GM12892 (cell line): ENCODE data around the gene FBXL19.
A peak's percentile ranks its signal among the peaks of the same experiment; 100 is the strongest.

Source experiments
- DNase-seq: peaks from one replicate; pipeline ENCODE4 v3.0.0; 2011; ENCODE audit not compliant: insufficient read length
- FAIRE-seq: peaks from 2 replicates; lab custom pipeline; 2011; peaks lifted over from hg19 to GRCh38; lab: Jason Lieb, UNC
- POLR2A ChIP-seq: IDR thresholded peaks from 2 replicates; pipeline ENCODE4 v1.6.1; 2011; ENCODE audit warnings: low read depth, low read length, control low read depth
- POLR2AphosphoS5 ChIP-seq: IDR thresholded peaks from 2 replicates; pipeline ENCODE4 v1.6.1; 2011; ENCODE audit warnings: low read depth, low read length, control low read depth
- TAF1 ChIP-seq: IDR thresholded peaks from 2 replicates; pipeline ENCODE4 v1.6.1; 2011; ENCODE audit warnings: low read depth, mild to moderate bottlenecking, control low read depth, low read length, borderline replicate concordance

FBXL19 gene

DNA sequence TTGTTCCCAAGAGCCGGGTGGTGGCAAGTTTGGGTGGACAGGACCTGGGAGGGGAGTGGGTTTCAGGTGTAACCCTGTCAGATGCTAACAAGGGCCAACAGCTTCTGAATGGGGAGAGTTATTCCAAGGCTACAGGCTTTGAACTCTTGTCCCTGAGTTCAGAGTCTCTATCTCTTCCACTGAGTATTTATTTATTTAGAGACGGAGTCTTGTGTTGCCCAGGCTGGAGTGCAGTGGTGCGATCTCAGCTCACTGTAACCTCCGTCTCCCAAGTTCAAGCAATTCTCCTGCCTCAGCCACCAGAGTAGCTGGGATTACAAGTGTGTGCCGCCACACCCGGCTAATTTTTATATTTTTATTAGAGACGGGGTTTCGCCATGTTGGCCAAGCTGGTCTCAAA is 31.6 kb downstream of the FBXL19 start:
- TF ChIP-seq POLR2A (no peak), TAF1 (no peak), POLR2AphosphoS5 (no peak)
- DNase-seq (no peak), FAIRE-seq (no peak)

GRCh38 chr16:30956601-30957455 is 33.5 kb downstream of the FBXL19 start:
- TF ChIP-seq POLR2A, result no peak
- no peak for TF ChIP-seq POLR2AphosphoS5
- no peak for TF ChIP-seq TAF1
- peak; percentile 90 for FAIRE-seq
- DNase-seq, result peak; percentile 80

- TF ChIP-seq POLR2A (peak; percentile 46; the same call in 1 of the 2 replicates), POLR2AphosphoS5 (no peak), TAF1 (0 out of 2 replicates have a peak, but pooled peaks have one; percentile 27)
- DNase-seq (peak; percentile 97), FAIRE-seq (peak; percentile 97)
Measured at GRCh38 chr16:30957456-30958174, 34.2 kb downstream of the FBXL19 start, which contains the start of gene SETD1A. SETD1A (plus strand) TSS chr16:30957754; CDS start chr16:30958732, 978 bp downstream.

DNA sequence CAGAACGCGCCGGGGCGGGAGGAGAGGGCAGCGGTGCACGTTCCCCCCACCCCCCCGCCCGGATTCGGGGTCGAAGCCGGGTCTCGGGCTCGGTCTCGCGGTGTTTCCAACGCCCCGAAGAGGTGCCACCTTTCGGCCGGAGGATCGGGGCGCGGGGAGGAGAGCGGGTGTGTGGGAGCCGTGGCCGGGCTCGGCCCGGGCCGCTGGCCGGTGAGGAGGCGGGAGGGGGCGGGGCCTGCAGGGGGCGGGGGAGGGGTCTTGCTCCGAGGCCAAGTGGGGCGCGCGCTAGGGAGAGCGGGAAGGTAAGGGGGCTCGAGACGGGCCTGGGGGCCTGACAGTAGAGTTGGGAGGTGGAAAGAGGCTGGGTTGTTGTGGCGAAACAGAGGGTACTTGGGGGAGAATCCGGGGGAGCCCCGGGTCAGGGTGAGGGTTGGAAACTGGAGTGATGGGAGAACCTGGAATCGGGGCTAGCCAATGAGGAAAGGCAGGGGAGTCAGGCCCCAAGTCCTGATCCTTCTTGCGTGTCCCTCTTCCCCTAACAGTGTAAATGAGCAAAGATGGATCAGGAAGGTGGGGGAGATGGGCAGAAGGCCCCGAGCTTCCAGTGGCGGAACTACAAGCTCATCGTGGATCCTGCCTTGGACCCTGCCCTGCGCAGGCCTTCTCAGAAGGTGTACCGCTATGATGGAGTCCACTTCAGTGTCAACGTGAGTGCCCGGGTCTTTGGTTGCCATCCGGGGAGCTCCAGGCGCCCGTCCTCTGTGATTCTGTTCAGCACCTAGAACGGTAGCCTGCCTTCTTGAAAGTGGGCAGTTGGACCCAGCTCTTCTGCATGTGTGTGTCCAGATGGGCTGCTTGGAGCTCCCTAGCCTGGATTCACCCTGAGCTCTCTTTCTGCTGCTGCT is 35.1 kb downstream of the FBXL19 start:
- no peak for FAIRE-seq
- TF ChIP-seq TAF1 (no peak), POLR2AphosphoS5 (no peak), POLR2A (no peak)
- DNase-seq, result peak; percentile 82

DNA sequence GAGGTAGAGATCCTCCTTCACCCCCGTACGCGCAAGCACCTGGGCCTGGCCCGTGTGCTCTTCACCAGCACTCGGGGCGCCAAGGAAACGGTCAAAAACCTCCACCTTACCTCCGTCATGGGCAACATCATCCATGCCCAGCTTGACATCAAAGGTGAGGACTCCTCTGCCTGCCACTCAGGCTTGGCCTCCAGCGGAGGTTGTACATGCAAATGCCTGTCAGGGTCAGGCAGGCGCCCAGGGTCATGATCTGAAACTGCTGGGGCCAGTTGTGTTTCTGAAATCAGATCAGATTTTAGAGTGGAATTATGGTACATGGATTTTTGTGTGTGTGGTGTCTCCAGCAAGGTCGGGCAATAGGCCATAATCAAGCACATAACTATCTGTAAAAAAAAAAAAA is 38.0 kb downstream of the FBXL19 start:
- no peak for TF ChIP-seq POLR2A
- no peak for TF ChIP-seq TAF1
- TF ChIP-seq POLR2AphosphoS5, result no peak
- DNase-seq (no peak), FAIRE-seq (no peak)

- DNase-seq, result no peak
- no peak for FAIRE-seq
- no peak for TF ChIP-seq POLR2AphosphoS5
- no peak for TF ChIP-seq POLR2A
- TF ChIP-seq TAF1, result no peak
Measured at GRCh38 chr16:30963925-30964511, 40.6 kb downstream of the FBXL19 start.

DNA sequence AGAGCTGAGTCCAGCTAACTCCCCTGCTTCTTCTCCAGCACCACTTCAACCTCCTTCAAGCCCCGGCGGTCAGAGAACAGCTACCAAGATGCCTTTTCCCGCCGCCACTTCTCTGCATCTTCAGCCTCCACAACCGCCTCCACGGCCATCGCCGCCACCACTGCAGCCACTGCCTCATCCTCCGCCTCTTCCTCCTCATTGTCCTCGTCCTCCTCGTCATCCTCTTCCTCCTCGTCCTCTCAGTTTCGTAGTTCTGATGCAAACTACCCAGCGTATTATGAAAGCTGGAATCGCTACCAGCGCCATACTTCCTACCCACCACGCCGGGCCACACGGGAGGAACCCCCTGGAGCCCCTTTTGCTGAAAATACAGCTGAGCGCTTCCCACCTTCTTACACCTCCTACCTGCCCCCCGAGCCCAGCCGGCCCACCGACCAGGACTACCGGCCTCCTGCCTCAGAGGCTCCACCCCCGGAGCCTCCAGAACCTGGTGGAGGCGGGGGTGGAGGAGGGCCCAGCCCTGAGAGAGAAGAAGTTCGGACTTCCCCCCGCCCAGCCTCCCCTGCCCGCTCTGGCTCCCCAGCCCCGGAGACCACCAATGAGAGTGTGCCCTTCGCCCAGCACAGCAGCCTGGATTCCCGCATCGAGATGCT is 41.3 kb downstream of the FBXL19 start:
- DNase-seq (no peak), FAIRE-seq (no peak)
- TF ChIP-seq TAF1 (no peak), POLR2AphosphoS5 (no peak), POLR2A (no peak)

DNA sequence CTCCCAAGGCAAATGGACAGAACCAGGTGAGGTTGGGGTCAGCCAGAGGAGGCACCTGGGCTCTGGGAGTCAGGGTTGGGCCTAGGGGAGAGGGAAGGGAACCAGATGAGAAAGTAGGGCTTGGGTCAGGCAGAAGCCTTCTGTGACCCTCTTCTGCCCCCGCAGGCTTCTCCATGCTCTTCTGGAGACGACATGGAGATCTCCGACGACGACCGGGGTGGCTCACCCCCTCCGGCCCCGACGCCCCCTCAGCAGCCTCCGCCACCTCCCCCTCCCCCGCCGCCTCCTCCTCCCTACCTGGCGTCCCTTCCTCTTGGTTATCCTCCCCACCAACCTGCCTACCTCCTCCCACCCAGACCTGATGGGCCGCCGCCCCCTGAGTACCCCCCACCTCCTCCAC is 42.1 kb downstream of the FBXL19 start:
- TF ChIP-seq POLR2AphosphoS5 (no peak), TAF1 (no peak)
- FAIRE-seq (no peak), DNase-seq (no peak)

DNA sequence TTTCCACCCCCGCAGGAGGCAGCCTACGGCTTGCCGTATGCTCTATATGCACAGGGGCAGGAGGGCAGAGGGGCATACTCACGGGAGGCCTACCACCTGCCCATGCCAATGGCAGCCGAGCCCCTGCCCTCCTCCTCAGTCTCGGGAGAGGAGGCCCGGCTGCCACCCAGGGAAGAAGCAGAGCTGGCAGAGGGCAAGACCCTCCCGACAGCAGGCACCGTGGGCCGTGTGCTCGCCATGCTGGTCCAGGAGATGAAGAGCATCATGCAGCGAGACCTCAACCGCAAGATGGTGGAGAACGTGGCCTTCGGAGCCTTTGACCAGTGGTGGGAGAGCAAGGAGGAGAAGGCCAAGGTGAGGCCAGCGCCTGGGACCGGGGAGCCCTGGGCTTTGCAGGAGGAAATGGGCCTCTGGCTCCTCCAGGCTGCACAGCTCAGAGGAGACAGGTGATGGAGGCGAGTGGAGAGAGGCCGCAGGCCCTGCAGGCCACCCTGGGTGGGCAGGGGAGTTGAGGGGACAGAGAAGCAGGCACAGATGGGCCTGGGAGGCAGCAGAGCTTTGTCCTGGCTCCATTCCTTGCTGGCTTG is 42.8 kb downstream of the FBXL19 start:
- TF ChIP-seq POLR2AphosphoS5 (no peak), TAF1 (no peak), POLR2A (no peak; the same call in 1 of the 2 replicates)
- DNase-seq (no peak), FAIRE-seq (no peak)

DNA sequence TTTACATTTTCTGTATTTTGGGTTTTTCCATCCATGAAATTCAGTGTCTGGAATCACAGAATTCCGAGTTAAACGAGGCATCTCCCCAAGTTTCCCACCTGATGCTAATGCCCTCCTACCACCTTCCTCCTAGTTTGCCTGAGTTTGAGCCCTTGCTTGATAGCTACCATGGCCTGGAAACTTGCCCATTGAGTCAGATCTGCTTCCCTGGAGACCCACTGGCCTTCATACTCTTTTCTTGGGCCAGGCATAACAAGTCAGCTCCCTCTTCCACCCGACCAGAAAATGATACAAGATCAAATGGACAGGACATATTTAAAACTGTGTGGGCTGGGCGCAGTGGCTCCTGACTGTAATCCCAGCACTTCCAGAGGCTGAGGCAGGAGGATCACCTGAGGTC is 44.4 kb downstream of the FBXL19 start:
- TF ChIP-seq TAF1 (no peak), POLR2A (no peak), POLR2AphosphoS5 (no peak)
- DNase-seq (no peak), FAIRE-seq (no peak)
